CD4-positive, alpha-beta T cell treated with Interleukin-1 beta for 1 hour (primary cell): Measurements from ENCODE around the gene WRAP53.
A peak's percentile ranks its signal among the peaks of the same experiment; 100 is the strongest.

ENCODE experiments used
- DNase-seq, 2 donors: peaks; one replicate each; pipeline ENCODE4 v3.0.0-alpha.2; 2020 to 2022

The WRAP53 gene

GRCh38 chr17:7687908-7688807 is at the start of gene WRAP53:
TSS of gene WRAP53 (plus strand) at chr17:7688477. CDS start at chr17:7688649, 172 bp downstream.
- peak; percentile 96 to 97 for DNase-seq

- DNase-seq, result no peak
These were observed 47.5 kb upstream of the WRAP53 start for GRCh38 chr17:7640783-7641182.

- peak; percentile 6 to 35 for DNase-seq
These were observed 46.6 kb upstream of the WRAP53 start for GRCh38 chr17:7641635-7642034.

GRCh38 chr17:7644775-7645174 is 43.5 kb upstream of the WRAP53 start:
- peak in 1 of 2 donors; percentile 55 for DNase-seq

- DNase-seq, result no peak
These were observed 41.8 kb upstream of the WRAP53 start for GRCh38 chr17:7646457-7646856.

- no peak for DNase-seq
These were observed 41.3 kb upstream of the WRAP53 start for GRCh38 chr17:7647018-7647417.

GRCh38 chr17:7650509-7651096 is 37.7 kb upstream of the WRAP53 start, which contains the start of gene ATP1B2:
TSS of gene ATP1B2 (plus strand) at chr17:7650926. CDS start at chr17:7651519, 593 bp downstream.
- peak; percentile 76 to 78 for DNase-seq

- DNase-seq, result no peak
These were observed 37.1 kb upstream of the WRAP53 start for GRCh38 chr17:7651097-7651664.

- DNase-seq, result no peak
These were observed 36.5 kb upstream of the WRAP53 start for GRCh38 chr17:7651665-7652387.

- DNase-seq, result no peak
These were observed 35.6 kb upstream of the WRAP53 start for GRCh38 chr17:7652388-7653356.

GRCh38 chr17:7654832-7655540 is 33.3 kb upstream of the WRAP53 start:
- DNase-seq, result no peak

- no peak for DNase-seq
These were observed 32.8 kb upstream of the WRAP53 start for GRCh38 chr17:7655541-7655840.

- DNase-seq, result no peak
These were observed 31.2 kb upstream of the WRAP53 start for GRCh38 chr17:7656958-7657609.

- no peak for DNase-seq
These were observed 20.4 kb upstream of the WRAP53 start for GRCh38 chr17:7667656-7668406.

GRCh38 chr17:7668482-7668881 is 19.8 kb upstream of the WRAP53 start:
- no peak for DNase-seq

- peak; percentile 25 to 42 for DNase-seq
These were observed 15.0 kb upstream of the WRAP53 start for GRCh38 chr17:7673239-7673638.

- no peak for DNase-seq
These were observed 13.3 kb upstream of the WRAP53 start for GRCh38 chr17:7674934-7675333.

- DNase-seq, result no peak
These were observed 11.7 kb upstream of the WRAP53 start for GRCh38 chr17:7676533-7676932.

GRCh38 chr17:7677388-7678067 is 10.7 kb upstream of the WRAP53 start:
- no peak for DNase-seq
